NCI-H524 treated with DMSO at 0.1 percent for 48 hours (cell line): ENCODE measurements around the gene IFI27.
"Not testable (repeated sequence)": the region's sequence is repeated elsewhere in the genome, so short reads cannot be mapped to it uniquely, and the experiment has no call there.

Experiments
- DNase-seq: peaks from one replicate; lab custom pipeline; 2025; lab: John Stamatoyannopoulos, UW

Gene IFI27

GRCh38 chr14:94110552-94111181 lies at the start of gene IFI27:
Gene IFI27 (plus strand): TSS chr14:94110736.
- DNase-seq, result no peak

- DNase-seq, result no peak
Observed at GRCh38 chr14:94062344-94062940, 48.1 kb upstream of the IFI27 start.

- DNase-seq, result no peak
Observed at GRCh38 chr14:94066089-94066676, 44.4 kb upstream of the IFI27 start.

- DNase-seq, result not testable (repeated sequence)
Observed at GRCh38 chr14:94072076-94072475, 38.5 kb upstream of the IFI27 start.

- no peak for DNase-seq
Observed at GRCh38 chr14:94074534-94074933, 36.0 kb upstream of the IFI27 start.

GRCh38 chr14:94075008-94075407 lies 35.5 kb upstream of the IFI27 start:
- no peak for DNase-seq

- no peak for DNase-seq
Observed at GRCh38 chr14:94077111-94077821, 33.3 kb upstream of the IFI27 start.

GRCh38 chr14:94077823-94078222 lies 32.7 kb upstream of the IFI27 start:
- no peak for DNase-seq

- DNase-seq, result peak; percentile 35
Observed at GRCh38 chr14:94079891-94080620, 30.5 kb upstream of the IFI27 start.

- peak; percentile 83 for DNase-seq
Observed at GRCh38 chr14:94080621-94081385, 29.7 kb upstream of the IFI27 start, which contains the start of the genes DDX24 and IFI27L1. Gene DDX24 (minus strand): TSS chr14:94081202. CDS start chr14:94079742, 1,460 bp downstream. Gene IFI27L1 (plus strand): TSS chr14:94081310. CDS start chr14:94096938, 15,628 bp downstream.

GRCh38 chr14:94081386-94081820 lies 29.1 kb upstream of the IFI27 start:
- DNase-seq, result no peak

GRCh38 chr14:94087891-94088290 lies 22.6 kb upstream of the IFI27 start:
- DNase-seq, result no peak

GRCh38 chr14:94088516-94088915 lies 22.0 kb upstream of the IFI27 start:
- DNase-seq, result no peak

GRCh38 chr14:94089479-94089878 lies 21.1 kb upstream of the IFI27 start:
- no peak for DNase-seq

- DNase-seq, result no peak
Observed at GRCh38 chr14:94093418-94093817, 17.1 kb upstream of the IFI27 start.

- DNase-seq, result no peak
Observed at GRCh38 chr14:94097091-94097490, 13.4 kb upstream of the IFI27 start.

- no peak for DNase-seq
Observed at GRCh38 chr14:94098326-94098992, 12.1 kb upstream of the IFI27 start.

GRCh38 chr14:94099006-94099405 lies 11.5 kb upstream of the IFI27 start:
- no peak for DNase-seq

GRCh38 chr14:94100847-94101246 lies 9.7 kb upstream of the IFI27 start:
- no peak for DNase-seq

- no peak for DNase-seq
Observed at GRCh38 chr14:94101748-94102147, 8.8 kb upstream of the IFI27 start.
